GM18909 (cell line): Measurements from ENCODE around the gene TPST1.
"Not testable (repeated sequence)": the region's sequence is repeated elsewhere in the genome, so short reads cannot be mapped to it uniquely, and the experiment has no call there.

Experiments
- ATAC-seq: cut with Tn5 transposase; IDR thresholded peaks from one replicate; pipeline ENCODE4 v1.9.1; 2021; ENCODE audit warnings: mild to moderate bottlenecking; ENCODE audit not compliant: unreplicated experiment, poor library complexity

TPST1 gene

GRCh38 chr7:66187905-66188304, 17.2 kb upstream of the TPST1 start:
- no peak for ATAC-seq

GRCh38 chr7:66188645-66189044, 16.5 kb upstream of the TPST1 start:
- ATAC-seq, result no peak

GRCh38 chr7:66189695-66190503, 15.2 kb upstream of the TPST1 start:
- ATAC-seq, result no peak

- no peak for ATAC-seq
These were observed 14.7 kb upstream of the TPST1 start for GRCh38 chr7:66190504-66190857.

- no peak for ATAC-seq
These were observed 11.9 kb upstream of the TPST1 start for GRCh38 chr7:66193146-66193725.

GRCh38 chr7:66198469-66198868, 6.7 kb upstream of the TPST1 start:
- no peak for ATAC-seq

- ATAC-seq, result no peak
These were observed 6.2 kb upstream of the TPST1 start for GRCh38 chr7:66198956-66199355.

GRCh38 chr7:66202441-66202840, 2.7 kb upstream of the TPST1 start:
- ATAC-seq, result no peak

GRCh38 chr7:66205741-66206090, 582 bp downstream of the TPST1 start:
- peak; percentile 5 for ATAC-seq

- no peak for ATAC-seq
These were observed 1.2 kb downstream of the TPST1 start for GRCh38 chr7:66206119-66206933.

GRCh38 chr7:66206934-66207240, 1.8 kb downstream of the TPST1 start:
- no peak for ATAC-seq

GRCh38 chr7:66207540-66207939, 2.4 kb downstream of the TPST1 start:
- no peak for ATAC-seq

- no peak for ATAC-seq
These were observed 6.3 kb downstream of the TPST1 start for GRCh38 chr7:66211429-66211828.

GRCh38 chr7:66213637-66214036, 8.5 kb downstream of the TPST1 start:
- ATAC-seq, result no peak

- ATAC-seq, result no peak
These were observed 11.6 kb downstream of the TPST1 start for GRCh38 chr7:66216687-66217086.

- ATAC-seq, result no peak
These were observed 14.7 kb downstream of the TPST1 start for GRCh38 chr7:66219805-66220204.

- ATAC-seq, result no peak
These were observed 16.3 kb downstream of the TPST1 start for GRCh38 chr7:66221442-66221841.

GRCh38 chr7:66227808-66228207, 22.7 kb downstream of the TPST1 start:
- ATAC-seq, result no peak

- not testable (repeated sequence) for ATAC-seq
These were observed 26.4 kb downstream of the TPST1 start for GRCh38 chr7:66231326-66232216.

- no peak for ATAC-seq
These were observed 28.5 kb downstream of the TPST1 start for GRCh38 chr7:66233638-66234037.
